ENCODE measurements around the gene CDC42BPB. TPM values are rescaled to one million over a fixed set of nuclear protein-coding genes. Genes with fewer than 3 reads are reported as not detected.
A peak's percentile ranks its signal among the peaks of the same experiment; 100 is the strongest.

CDC42BPB gene
- total RNA-seq, 4 donors from 2014 or later, result 90.7 to 153 (median 101) TPM

- H3K9me3 ChIP-seq, result no peaks in the 10 kb centered on the region
- peaks cover 4% of the 10 kb centered on the region for H3K27me3 ChIP-seq
- no peak for DNase-seq
- H3K4me3 ChIP-seq (replicated peaks in 1 of 3), result no peak overlapping the region
- H3K4me1 ChIP-seq, result peaks cover 17 to 22% of the 10 kb centered on the region in 2 donors
- WGBS, 2 donors, result 93 to 95% methylated on average over 20 of the region's 20 CpGs
- TF ChIP-seq POLR2A (IDR thresholded peaks at IDR 0.05) (no peak), CTCF (IDR thresholded peaks at IDR 0.05) (no peak)
- peaks cover 5 to 22% of the 10 kb centered on the region in 2 donors for H3K36me3 ChIP-seq
- no peak overlapping the region for H3K27ac ChIP-seq
- intact Hi-C loops (cut with DNase I), result no loop called here
Measured at GRCh38 chr14:102933618-102934231, 123.6 kb downstream of the CDC42BPB start.

GRCh38 chr14:102932484-102933248 is 124.7 kb downstream of the CDC42BPB start:
- TF ChIP-seq POLR2A (IDR thresholded peaks at IDR 0.05) (no peak), CTCF (IDR thresholded peaks at IDR 0.05) (no peak)
- WGBS, 2 donors, result 93 to 94% methylated on average over 9 to 17 of the region's 26 CpGs
- Histone ChIP-seq H3K4me3 (replicated peaks in 1 of 3) (no peak overlapping the region), H3K9me3 (no peaks in the 10 kb centered on the region), H3K4me1 (peaks cover 24 to 29% of the 10 kb centered on the region in 2 donors), H3K36me3 (peaks cover 2 to 12% of the 10 kb centered on the region in 2 donors), H3K27me3 (peaks cover 4% of the 10 kb centered on the region), H3K27ac (no peak overlapping the region)
- DNase-seq, result no peak
- intact Hi-C loops (cut with DNase I), result no loop called here

DNA sequence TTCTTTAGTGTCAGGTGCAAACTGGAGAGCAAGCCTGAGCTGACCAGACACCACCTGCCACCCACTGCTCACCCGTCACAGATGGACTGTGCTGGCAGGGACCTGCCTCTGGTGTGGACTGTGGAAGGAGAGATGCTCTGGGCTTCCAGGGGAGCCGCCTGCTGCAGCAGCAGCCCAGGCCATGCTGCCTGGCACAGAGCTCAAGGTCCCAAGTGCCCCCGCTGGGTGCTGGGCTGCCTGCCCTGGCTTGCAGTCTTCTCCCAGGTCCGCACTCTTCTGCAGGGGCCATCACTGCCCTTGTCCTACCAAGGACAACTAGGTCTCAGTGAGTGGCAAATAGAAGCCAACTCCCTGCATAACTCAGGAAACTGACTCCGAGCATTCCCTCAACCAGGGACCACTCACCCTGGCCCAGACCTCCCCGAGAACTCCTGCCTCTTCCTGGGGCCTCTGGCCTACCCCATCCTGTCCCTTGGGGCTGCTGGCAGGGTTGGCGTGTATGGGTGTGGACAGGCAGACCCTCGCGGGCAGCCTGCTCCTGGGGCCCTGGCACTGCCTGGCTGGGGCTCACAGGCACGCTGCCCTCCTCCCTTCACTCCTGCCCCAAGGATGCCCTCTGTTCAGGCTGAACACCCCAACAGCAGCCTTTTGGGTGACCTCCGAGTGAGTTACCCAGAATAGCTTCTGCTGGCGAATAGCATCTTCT is 125.6 kb downstream of the CDC42BPB start:
- no peak overlapping the region for H3K27ac ChIP-seq
- H3K9me3 ChIP-seq, result no peaks in the 10 kb centered on the region
- intact Hi-C loops (cut with DNase I), result no loop called here
- no peak for DNase-seq
- H3K36me3 ChIP-seq, result peaks cover 0 to 7% of the 10 kb centered on the region in 2 donors
- peaks cover 24 to 29% of the 10 kb centered on the region in 2 donors for H3K4me1 ChIP-seq
- H3K4me3 ChIP-seq (replicated peaks in 1 of 3), result no peak overlapping the region
- TF ChIP-seq CTCF (IDR thresholded peaks at IDR 0.05), result no peak
- TF ChIP-seq POLR2A (IDR thresholded peaks at IDR 0.05), result no peak
- peaks cover 4% of the 10 kb centered on the region for H3K27me3 ChIP-seq
- WGBS, 2 donors, result 96 to 100% methylated on average over 7 to 12 of the region's 12 CpGs

DNA sequence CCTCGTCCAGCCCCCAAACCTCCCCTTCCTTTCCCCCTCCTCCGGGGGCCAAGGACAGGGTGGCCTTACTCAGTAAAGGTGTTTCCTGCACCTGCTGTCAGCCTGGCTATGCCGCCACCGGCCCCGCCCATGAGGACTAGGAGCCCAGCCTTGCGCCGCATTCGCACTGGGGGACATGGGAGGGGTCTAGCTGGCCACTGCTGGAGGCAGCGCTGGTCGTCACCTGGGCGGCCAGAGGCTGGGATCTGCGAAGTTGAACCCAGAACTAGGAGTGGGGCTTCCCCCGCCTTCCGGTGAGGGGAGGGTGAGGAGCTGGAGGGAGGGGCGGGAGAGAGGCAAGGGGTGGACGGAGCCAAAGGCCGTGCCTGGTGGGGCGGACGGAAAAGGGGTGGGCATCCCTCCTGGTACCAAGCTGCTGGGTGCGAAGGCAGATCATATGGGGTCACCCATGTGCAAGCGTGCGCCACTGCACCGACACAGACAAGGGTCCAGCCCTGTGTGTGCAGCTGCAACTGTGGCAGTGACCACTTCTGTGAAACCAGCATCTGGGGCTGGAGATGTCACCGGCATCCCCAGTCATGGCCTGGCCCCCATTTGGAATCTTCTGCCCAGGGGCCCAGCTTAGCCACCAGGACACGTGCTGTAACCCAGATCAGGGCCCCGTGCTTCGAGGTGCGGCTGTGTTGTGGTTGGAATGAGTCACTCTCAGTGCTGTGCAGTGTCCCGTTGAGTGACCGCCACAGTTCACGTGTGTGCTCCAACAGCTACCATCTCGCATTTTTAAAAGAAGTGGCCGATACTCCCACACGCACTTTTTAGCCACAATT is 126.4 kb downstream of the CDC42BPB start:
- Histone ChIP-seq H3K4me1 (peaks cover 24 to 29% of the 10 kb centered on the region in 2 donors), H3K4me3 (replicated peaks in 1 of 3) (no peak overlapping the region), H3K27ac (no peak overlapping the region), H3K9me3 (no peaks in the 10 kb centered on the region), H3K36me3 (peaks cover 0 to 7% of the 10 kb centered on the region in 2 donors), H3K27me3 (peaks cover 4% of the 10 kb centered on the region)
- DNase-seq, result peak in 1 of 2 donors; percentile 30
- WGBS, 2 donors, result 66 to 79% methylated on average over 29 to 34 of the region's 34 CpGs
- intact Hi-C loops (cut with DNase I), result no loop called here
- TF ChIP-seq POLR2A (IDR thresholded peaks at IDR 0.05), result no peak
- no peak for TF ChIP-seq CTCF (IDR thresholded peaks at IDR 0.05)
